SU-DHL-6 (cell line): ENCODE data around the gene HS6ST2.

ENCODE experiments used
- CTCF ChIP-seq: fragments of 200-600 bp; sonication (generic); IDR thresholded peaks from one replicate; pipeline ENCODE4 v1.5.1; 2017; ENCODE audit warnings: antibody characterized with exemption, mild to moderate bottlenecking, low read length, moderate library complexity; ENCODE audit not compliant: insufficient read depth, poor library complexity, severe bottlenecking
- EZH2phosphoT487 ChIP-seq: fragments of 200-600 bp; sonication (generic), shearing (Covaris generic); conservative IDR thresholded peaks from 2 replicates; pipeline ENCODE4 v1.6.1; 2018; ENCODE audit warnings: mild to moderate bottlenecking, antibody characterized with exemption, low read length, moderate library complexity, mixed read lengths

DNA sequence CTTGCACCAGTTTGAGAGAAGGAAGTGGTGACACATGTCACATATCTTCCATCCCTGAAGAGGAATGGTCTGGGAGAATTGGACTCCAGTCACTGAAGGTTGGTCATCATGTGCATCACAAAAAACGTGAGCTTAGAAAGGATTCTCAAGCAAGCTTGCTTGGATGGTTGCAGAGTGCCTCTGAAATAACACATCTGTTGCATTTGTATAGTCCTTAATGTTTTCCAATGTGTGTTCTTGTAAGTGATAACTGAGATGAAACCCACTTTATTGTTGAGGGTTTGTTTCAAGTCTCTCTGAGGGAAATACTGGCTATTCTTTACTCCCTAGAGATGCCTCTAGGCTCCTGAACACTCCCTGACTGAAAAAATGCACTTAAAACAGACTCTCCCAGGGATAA is 285.1 kb downstream of the HS6ST2 start:
- no peak for TF ChIP-seq CTCF
- no peak for TF ChIP-seq EZH2phosphoT487
